NCI-H2029 treated with DMSO at 0.1 percent for 48 hours (cell line): ENCODE results near the gene ZNF519.

ENCODE experiments used
- DNase-seq: peaks from one replicate; lab custom pipeline; 2025; lab: John Stamatoyannopoulos, UW

Gene ZNF519

DNA sequence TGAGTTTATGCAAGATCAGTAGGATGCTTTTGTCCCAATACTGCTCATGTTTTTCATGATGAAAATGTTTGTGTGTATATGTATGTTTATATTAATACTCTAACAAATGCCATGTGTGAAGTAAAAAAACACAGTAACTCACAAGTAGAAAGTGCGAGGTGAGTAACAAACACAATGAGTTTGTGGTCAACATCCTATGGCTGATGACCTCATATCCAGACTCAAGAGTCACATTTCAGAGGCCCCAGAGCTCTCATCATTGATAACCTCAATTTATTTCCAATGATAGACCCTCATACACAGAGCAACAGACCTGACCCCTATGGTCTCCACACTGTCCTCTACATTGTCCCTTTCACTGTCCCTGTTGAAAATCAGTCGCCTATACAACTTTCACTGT, 34.5 kb downstream of the ZNF519 start:
- no peak for DNase-seq

DNA sequence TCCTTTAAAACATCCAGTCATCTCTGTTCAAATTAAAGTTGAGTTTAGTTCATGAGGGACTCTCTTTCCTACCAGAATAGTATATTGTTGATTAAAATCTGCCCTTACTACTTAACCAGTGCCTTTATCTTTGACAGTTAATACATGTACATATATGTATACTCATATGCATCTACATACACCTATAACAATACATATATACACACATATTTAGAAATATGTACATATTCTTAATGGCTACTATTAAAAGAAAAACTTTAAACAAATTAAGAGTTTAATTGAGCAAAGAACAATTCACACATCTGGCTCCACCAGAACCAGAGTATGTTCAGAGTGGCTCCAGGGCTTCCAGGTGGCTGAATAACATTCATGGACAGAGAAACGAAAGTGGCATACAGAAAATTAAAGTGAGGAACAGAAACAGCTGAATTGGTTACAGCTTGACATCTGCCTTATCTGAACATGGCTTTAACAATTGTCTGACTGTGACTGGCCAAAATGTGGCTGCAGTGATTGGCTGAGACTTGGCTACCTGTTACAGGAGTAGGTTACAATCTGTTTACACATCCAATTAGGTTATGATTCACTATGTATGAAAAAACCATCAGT, 38.8 kb downstream of the ZNF519 start:
- no peak for DNase-seq

DNA sequence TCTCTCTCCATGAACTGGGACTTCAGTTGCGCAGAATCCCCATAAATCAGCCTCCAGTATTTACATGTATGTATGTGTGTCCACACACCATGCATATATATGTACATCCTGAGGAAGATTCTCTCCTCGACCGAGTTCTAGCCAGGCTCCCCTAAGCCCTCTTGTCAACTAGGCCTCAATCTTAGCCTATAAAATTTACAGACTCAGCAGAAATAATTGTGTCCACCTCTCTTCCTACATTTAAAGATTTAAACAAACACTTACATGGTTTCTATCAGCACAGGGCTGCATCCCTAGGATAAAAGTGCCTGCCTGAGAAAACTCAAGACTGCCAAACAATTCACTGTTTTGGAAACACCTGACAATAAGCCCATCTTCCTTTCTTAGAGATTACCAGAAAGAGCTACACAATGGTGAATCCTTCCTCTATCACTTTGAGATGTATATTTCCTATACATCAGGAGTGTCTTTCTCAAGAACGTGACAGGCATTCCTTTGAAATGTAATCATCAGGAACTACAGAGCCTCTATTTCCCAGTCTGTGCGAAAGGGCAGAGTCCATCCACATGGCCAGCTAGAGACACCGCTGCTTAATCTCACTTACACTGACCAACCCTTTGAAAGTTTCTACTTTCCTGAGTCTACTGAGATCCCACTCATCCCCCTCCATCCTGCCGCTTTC, 39.5 kb downstream of the ZNF519 start:
- DNase-seq, result no peak

DNA sequence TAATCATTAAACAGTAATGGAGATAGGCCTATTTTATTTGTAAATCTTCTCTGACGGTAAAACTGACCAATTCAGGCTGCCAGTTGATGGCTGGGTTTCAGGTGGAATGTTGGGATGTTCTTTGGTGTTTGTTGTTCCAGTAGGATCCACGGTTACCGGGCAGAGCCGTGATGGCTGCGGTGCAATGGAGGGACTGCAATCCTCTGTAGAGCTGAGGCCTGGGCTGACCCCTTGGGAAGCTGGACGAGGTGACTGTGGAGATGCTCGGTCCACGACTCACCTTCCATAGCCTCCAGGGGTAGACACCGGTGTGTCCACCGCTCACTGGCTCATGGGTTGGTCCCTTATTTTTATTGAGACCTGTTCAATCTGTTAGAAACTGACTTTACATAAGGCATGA, 42.5 kb downstream of the ZNF519 start:
- no peak for DNase-seq

DNA sequence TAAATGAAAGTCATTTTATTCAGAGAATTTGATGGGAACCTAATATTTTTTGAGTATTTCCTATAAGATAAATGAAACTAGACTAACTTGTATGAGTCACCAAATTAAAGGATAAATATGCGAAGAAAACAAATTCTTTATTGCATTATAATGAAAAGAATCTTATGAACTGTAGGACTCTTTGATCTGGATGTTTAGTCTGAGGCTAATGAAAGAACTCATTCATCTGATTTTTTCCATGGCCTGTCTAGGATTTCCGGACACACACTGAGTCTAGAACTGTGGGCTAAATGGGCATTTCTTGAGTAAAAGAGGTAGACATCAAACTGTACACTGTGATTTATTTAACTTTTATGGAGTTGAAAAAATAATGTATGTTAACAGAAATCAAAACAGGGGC, 43.0 kb downstream of the ZNF519 start:
- DNase-seq, result no peak

DNA sequence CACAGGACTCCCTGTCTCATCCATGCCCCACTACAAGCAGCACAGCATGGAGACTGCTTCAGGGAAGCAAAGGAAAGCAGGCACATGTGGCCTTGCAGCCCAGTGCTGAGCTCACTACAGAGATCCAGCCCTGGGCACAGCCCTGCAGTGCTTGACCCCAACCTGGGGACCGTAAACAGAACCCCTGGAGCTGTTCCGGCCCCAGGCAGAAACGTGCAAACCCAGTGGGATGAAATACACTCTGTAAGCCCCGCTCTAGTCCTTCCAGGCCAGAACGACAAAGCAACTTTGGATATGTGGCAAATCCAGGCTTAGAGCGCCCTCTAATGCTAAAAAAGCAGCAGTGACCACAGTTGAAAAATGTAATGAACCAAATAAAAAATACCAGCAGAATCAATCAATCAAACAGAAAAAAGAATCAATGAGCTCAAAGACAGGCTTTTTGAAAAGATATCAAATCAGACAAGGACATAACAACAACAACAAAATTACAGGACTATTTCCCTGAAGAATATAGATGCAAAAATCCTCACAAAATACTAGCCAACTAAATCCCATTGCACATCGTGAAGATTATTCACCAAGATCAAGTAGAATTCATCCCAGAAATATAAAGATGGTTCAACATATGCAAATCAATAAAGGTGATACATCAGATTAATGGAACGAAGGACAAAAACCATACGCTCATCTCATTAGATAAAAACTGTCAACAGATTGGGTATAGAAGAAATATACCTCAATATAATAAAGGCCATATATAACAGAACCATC, 45.6 kb downstream of the ZNF519 start:
- DNase-seq, result peak; percentile 2

DNA sequence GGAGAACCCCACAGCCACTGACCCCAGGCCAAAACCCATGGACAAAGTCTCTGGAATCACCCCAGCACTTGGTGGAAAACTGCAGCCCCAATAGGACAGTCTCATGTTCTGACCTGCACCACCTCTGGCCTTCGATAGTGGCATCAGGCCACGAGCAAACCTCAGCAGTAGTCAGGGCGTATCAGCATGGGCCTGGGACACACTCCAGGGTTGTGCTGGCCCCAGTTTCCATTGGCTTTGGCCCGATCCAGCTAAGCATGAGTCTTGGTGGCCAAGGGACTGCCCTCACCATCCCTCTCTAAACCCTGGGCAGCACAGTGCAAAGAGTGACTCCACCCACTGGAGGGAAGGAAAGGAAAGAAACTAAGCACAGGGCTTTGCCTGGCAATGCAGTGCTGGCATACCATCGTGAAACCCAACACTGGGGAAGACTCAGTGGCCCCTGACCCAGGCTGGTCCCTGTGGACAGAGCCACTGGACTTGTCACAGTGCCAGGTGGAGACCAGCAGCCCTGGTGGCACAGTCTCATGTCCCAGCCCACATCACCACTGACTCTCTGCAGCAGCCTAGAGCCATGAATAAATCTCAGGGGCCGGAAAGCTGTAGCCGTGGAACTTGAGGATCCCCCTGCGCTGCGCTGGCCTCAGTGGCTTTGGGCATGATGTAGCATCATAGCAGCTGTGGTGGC, 46.3 kb downstream of the ZNF519 start:
- no peak for DNase-seq

DNA sequence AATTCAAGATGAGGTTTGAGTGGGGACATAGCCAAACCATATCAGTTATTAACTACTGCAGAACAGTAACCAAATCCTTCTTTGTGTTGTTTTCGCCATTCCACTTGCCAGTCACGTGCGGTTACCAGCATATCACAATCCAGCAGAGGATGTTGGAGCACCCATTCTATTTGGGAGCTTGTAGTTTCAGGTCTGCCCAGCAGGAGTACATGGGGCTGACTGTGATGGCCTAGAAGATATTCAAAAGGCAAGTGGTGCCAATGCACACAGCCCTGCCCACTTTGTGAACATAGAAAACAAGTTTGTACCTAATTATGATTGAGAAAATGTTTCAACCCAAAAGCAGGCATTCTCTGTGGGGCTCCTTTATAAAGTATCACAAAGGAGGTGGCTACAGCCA, 57.0 kb downstream of the ZNF519 start:
- no peak for DNase-seq

DNA sequence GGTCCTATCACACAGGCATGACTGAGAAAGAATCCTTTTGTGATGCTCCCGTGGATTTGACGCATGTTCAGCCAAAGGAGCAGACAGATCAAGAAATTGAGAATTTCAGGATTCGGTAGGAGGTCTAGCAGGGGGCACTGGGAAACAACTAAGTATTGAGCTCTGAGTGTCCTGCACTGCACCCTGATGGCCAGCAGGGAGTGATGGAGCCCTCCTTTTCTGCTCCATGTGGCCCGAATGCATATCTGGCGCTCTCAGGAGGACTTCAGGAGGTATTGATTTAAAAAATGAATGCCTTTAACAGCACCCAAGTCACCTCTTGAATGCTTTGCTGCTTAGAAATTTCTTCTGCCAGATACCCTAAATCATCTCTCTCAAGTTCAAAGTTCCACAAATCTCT, 58.0 kb downstream of the ZNF519 start:
- no peak for DNase-seq

DNA sequence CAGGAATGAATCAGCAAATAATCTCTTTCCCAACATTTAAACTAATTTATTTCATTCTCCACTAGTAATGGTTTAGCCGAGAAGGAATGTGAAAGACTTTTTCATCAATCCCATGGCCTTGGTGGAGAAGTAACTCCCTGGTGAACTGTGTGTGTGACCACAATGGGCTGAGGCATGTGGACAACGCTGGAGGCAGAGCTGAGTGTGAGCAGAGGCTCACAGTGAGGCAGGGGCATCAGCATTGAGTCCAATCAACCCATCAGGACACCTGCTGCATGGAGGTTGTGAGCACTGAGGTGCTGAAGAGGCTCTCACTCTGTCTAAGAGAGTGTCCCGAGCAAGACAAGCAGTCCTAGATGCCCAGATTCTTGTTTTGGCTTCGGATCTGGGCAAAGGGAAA, 78.6 kb downstream of the ZNF519 start:
- DNase-seq, result no peak
